GM23248 (cell line): Measurements from ENCODE around the gene THY1. TPM values are rescaled to one million over a fixed set of nuclear protein-coding genes. Genes with fewer than 3 reads are reported as not detected.

Experiments
- DNase-seq: peaks from one replicate; pipeline ENCODE4 v3.0.0-alpha.2; 2015
- H2AFZ ChIP-seq: fragments of 200-600 bp; sonication (generic); 2 replicates; pipeline ENCODE4 v1.6.1; 2016; ENCODE audit warnings: antibody characterized with exemption
- H3F3A ChIP-seq: fragments of 200-600 bp; sonication (generic); 2 replicates; pipeline ENCODE4 v1.6.1; 2016; ENCODE audit warnings: mild to moderate bottlenecking, antibody characterized with exemption, mixed run types; ENCODE audit not compliant: insufficient read depth
- H3K27ac ChIP-seq: fragments of 200-600 bp; sonication (generic); 2 replicates; pipeline ENCODE4 v1.5.1; 2016; ENCODE audit warnings: mild to moderate bottlenecking
- H3K27me3 ChIP-seq: fragments of 200-600 bp; sonication (generic); replicated peaks from 2 replicates; pipeline ENCODE4 v1.6.1; 2016; ENCODE audit warnings: mild to moderate bottlenecking; ENCODE audit not compliant: insufficient read depth
- H3K36me3 ChIP-seq: fragments of 200-600 bp; sonication (generic); 2 replicates; pipeline ENCODE4 v1.6.1; 2016; ENCODE audit warnings: low read depth, mild to moderate bottlenecking
- H3K4me1 ChIP-seq: fragments of 200-600 bp; sonication (generic); 2 replicates; pipeline ENCODE4 v1.6.1; 2016; ENCODE audit warnings: mild to moderate bottlenecking; ENCODE audit not compliant: insufficient read depth
- H3K4me2 ChIP-seq: fragments of 200-600 bp; sonication (generic); one replicate; pipeline ENCODE4 v1.6.1; 2016; ENCODE audit warnings: mild to moderate bottlenecking; ENCODE audit not compliant: unreplicated experiment
- H3K4me3 ChIP-seq: fragments of 200-600 bp; sonication (generic); 2 replicates; pipeline ENCODE4 v1.5.1; 2016; ENCODE audit warnings: mild to moderate bottlenecking
- H3K79me2 ChIP-seq: fragments of 200-600 bp; sonication (generic); 2 replicates; pipeline ENCODE4 v1.6.1; 2016; ENCODE audit warnings: mild to moderate bottlenecking; ENCODE audit not compliant: insufficient read depth
- H3K9ac ChIP-seq: fragments of 200-600 bp; sonication (generic); 2 replicates; pipeline ENCODE4 v1.6.1; 2016; ENCODE audit warnings: mild to moderate bottlenecking
- H3K9me2 ChIP-seq: fragments of 200-600 bp; sonication (generic); 2 replicates; pipeline ENCODE4 v1.6.1; 2016; ENCODE audit warnings: mixed run types, mild to moderate bottlenecking, moderate library complexity; ENCODE audit not compliant: insufficient read depth
- H3K9me3 ChIP-seq: fragments of 200-600 bp; sonication (generic); one replicate; pipeline ENCODE4 v1.6.1; 2017; ENCODE audit warnings: low read depth
- H4K20me1 ChIP-seq: fragments of 200-600 bp; sonication (generic); 2 replicates; pipeline ENCODE4 v1.6.0; 2016; ENCODE audit not compliant: insufficient read depth
- EZH2 ChIP-seq: fragments of 200-600 bp; sonication (generic); IDR thresholded peaks from 2 replicates; pipeline ENCODE4 v1.6.1; 2018; ENCODE audit warnings: antibody characterized with exemption, mild to moderate bottlenecking; ENCODE audit not compliant: insufficient read depth, poor library complexity, severe bottlenecking
- EZH2phosphoT487 ChIP-seq: fragments of 200-600 bp; sonication (generic); IDR thresholded peaks from 2 replicates; pipeline ENCODE4 v1.6.1; 2018; ENCODE audit warnings: antibody characterized with exemption, moderate library complexity, mild to moderate bottlenecking, low read depth; ENCODE audit not compliant: insufficient read depth
- WGBS, 2 experiments: methylation state at CpG; one replicate each; pipeline ENCODE4 v1.1.6; 2015 to 2017; ENCODE audit warnings: low lambda C conversion rate in 2 of 2, low coverage in 1 of 2; ENCODE audit errors: missing lambda C conversion rate in 2 of 2; 5-methylcytosine and 5-hydroxymethylcytosine counted together
- in situ Hi-C: fragments of 300-500 bp; cut with MboI; formaldehyde crosslinking; loops from 2 replicates; pipeline ENCODE4 v1.15.0; 2020
- polyA plus RNA-seq: library from polyadenylated mRNA; unstranded; fragments of >200 nt; fragmentation: Nextera tagmentation; extraction: Ambion mirVana; gene quantifications from 2 replicates; pipeline ENCODE4 v1.2.1, GENCODE V29; 2016
- total RNA-seq: library from RNA; depleted of rRNA; stranded (reverse); fragments of >200 nt; shearing (Covaris generic); gene quantifications from 2 replicates; pipeline ENCODE4 v1.2.3, GENCODE V29; 2014

THY1 gene
- total and polyA plus RNA-seq, 2 experiments from 2014 or later, result 1,640 to 1,694 TPM

DNA sequence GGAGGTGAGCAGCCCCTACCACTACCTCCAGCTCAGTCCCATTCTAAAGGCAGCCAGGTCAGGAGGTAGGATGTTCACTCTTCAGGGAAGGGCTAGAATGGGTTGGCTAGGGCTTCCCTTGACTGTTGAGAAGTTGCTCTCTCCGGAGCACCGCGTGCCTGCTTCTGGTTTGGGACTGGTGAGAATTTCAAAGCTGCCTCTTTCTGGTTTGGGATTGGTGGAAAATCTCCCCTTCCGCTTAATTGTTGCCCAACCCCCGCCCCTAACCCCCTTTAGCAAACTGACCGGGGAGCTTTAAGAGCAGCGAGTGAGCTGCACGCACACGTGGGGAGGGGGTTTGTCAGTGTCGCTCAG lies 42.2 kb downstream of the THY1 start:
- H3K27ac ChIP-seq, result no peak overlapping the region
- H3F3A ChIP-seq, result no peaks in the 10 kb centered on the region
- H3K4me1 ChIP-seq, result peaks cover 13% of the 10 kb centered on the region
- 30 to 34% methylated on average over 9 to 10 of the region's 10 CpGs for WGBS, 2 experiments
- no peaks in the 10 kb centered on the region for H3K36me3 ChIP-seq
- H3K79me2 ChIP-seq, result no peaks in the 10 kb centered on the region
- H3K4me3 ChIP-seq, result peak overlapping the region; percentile 67
- peak overlapping the region; percentile 67 for H3K9ac ChIP-seq
- peak overlapping the region; percentile 76 for H2AFZ ChIP-seq
- no peaks in the 10 kb centered on the region for H3K9me3 ChIP-seq
- in situ Hi-C loops, result no loop called here
- TF ChIP-seq EZH2phosphoT487, result no peak
- no peak for TF ChIP-seq EZH2
- no peak for DNase-seq
- peak overlapping the region; percentile 73 for H3K4me2 ChIP-seq
- no peaks in the 10 kb centered on the region for H3K27me3 ChIP-seq
- H4K20me1 ChIP-seq, result no peaks in the 10 kb centered on the region
- no peaks in the 10 kb centered on the region for H3K9me2 ChIP-seq

DNA sequence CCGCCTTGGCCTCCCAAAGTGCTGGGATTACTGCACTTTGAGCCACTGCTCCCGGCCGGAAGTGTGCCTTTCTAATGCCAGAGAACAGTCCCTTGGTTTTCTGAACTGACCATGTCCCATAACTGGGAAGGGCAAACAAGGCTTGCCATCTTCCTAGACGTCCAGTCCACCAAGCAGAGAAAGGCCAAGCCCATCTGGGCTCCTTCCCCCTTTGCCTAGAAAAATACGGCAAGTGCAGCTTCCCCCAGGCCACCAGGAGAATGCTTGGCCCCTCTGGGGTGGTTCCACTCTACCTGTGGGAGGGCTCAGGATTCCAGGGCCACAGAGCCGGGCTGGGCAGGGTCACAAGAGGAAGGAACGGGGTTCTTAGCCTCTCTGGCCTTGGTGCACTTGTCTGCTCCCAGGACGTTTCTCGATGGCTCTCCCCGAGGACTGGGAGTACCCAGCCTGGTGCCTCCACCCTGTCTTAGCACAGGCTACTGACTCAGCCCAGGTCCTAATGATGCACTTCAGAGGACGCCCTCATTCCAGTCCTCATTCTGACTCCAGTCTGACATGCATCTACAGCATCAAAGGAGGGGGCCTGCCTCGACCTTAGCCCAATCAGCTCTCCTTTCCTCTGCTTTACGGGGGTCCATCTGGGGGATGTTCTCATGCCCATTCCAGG lies 42.7 kb downstream of the THY1 start:
- Histone ChIP-seq H3K27me3 (no peaks in the 10 kb centered on the region), H3K79me2 (no peaks in the 10 kb centered on the region), H3K9me2 (no peaks in the 10 kb centered on the region), H3K4me1 (peaks cover 18% of the 10 kb centered on the region), H3K9ac (no peak overlapping the region), H3K27ac (no peak overlapping the region), H3K4me3 (no peak overlapping the region), H2AFZ (no peak overlapping the region), H3K4me2 (no peak overlapping the region), H3K9me3 (no peaks in the 10 kb centered on the region), H4K20me1 (no peaks in the 10 kb centered on the region), H3F3A (no peaks in the 10 kb centered on the region), H3K36me3 (no peaks in the 10 kb centered on the region)
- TF ChIP-seq EZH2phosphoT487, result no peak
- no peak for TF ChIP-seq EZH2
- in situ Hi-C loops, result no loop called here
- peak; percentile 58 for DNase-seq
- WGBS, 2 experiments, result 71 to 78% methylated on average over 13 of the region's 13 CpGs

DNA sequence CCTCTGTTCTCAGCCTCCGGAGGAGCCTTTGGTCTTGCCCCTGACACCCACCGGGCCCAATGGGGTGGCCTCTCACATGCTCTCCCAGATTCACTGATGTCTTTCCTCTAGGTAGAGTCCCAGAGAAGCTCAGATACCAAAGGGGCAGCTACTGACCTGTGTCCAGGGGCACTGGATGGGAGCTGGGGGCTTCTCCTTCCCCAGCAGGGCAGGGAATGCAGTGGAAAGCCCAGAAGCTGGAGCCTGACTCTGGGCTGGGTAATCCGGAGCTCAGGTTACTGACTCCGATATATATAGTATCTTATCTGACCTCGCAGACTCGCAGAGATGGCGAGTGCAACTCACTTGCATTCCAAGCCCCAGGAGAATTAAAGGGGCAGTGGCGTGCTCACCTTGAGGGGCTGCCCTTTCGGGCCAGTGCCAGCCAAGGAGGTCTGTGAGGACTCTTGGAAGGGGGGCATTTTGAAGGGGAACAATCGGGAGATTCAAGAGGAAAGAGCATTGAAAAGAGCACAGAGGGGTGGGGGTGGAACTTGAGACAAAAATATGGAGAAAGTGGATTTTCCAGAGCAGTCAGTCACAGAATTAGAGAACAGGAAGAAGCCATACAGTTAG lies 44.0 kb downstream of the THY1 start:
- WGBS, 2 experiments, result 73 to 77% methylated on average over 9 to 10 of the region's 10 CpGs
- DNase-seq, result no peak
- no peak overlapping the region for H3K27ac ChIP-seq

DNA sequence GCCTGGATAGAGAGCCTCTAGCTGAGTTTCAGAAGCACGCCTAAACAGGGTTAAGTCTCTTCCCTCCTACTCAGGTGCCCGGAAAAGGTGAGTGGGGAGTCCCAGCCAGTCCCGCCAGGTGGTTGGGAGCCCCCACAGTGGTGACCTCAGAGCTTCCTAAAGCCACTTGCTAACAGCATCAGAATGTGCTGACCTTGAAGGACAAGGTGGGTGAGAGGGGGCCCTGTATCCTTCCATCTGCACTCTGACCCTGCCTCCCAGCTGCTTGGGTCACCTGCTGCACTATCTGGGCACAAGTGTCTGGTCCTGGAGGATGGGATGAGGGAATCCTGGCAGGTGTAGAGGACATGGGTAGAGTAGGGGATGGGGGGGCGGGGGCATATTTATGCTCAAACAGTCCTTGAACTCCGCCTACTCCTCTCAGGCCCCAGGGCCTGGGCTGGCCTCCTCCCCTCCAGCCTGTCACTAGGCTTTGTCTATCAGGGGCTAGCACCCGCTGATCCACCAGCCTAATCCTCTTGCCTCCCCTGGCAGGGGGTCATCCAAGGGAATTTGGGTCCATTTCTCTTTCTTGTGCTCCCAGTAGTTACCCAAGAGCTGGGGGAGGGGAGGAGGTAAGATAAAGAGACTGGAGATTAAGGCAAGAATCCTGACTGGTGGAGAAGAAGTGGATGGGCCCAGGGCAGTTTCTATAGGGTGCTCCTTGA lies 44.9 kb downstream of the THY1 start:
- Histone ChIP-seq H4K20me1 (no peaks in the 10 kb centered on the region), H3K27ac (no peak overlapping the region), H3K4me1 (peaks cover 28% of the 10 kb centered on the region), H3K9me2 (no peaks in the 10 kb centered on the region), H3K79me2 (no peaks in the 10 kb centered on the region), H3K27me3 (no peaks in the 10 kb centered on the region), H3K9ac (no peak overlapping the region), H3K4me3 (no peak overlapping the region), H3F3A (no peaks in the 10 kb centered on the region), H2AFZ (no peak overlapping the region), H3K9me3 (no peaks in the 10 kb centered on the region), H3K4me2 (no peak overlapping the region), H3K36me3 (no peaks in the 10 kb centered on the region)
- WGBS, 2 experiments, result 63 to 64% methylated on average over 5 to 6 of the region's 6 CpGs
- no peak for DNase-seq
- in situ Hi-C loops, result no loop called here
- TF ChIP-seq EZH2, result no peak
- TF ChIP-seq EZH2phosphoT487, result no peak

More for the DNA sequence above, 44.0 kb downstream of the THY1 start:
- Histone ChIP-seq H3K36me3 (no peaks in the 10 kb centered on the region), H3K79me2 (no peaks in the 10 kb centered on the region), H3K9me2 (no peaks in the 10 kb centered on the region), H2AFZ (no peak overlapping the region), H3K9me3 (no peaks in the 10 kb centered on the region), H3K4me3 (no peak overlapping the region), H3K4me2 (no peak overlapping the region), H4K20me1 (no peaks in the 10 kb centered on the region), H3K9ac (no peak overlapping the region), H3K27me3 (no peaks in the 10 kb centered on the region), H3K4me1 (peaks cover 28% of the 10 kb centered on the region), H3F3A (no peaks in the 10 kb centered on the region)
- TF ChIP-seq EZH2 (no peak), EZH2phosphoT487 (no peak)
- in situ Hi-C loops, result no loop called here
